Ascending aorta (tissue), 2 donors: ENCODE measurements around the gene TRIO. TPM values are rescaled to one million over a fixed set of nuclear protein-coding genes. Genes with fewer than 3 reads are reported as not detected.
A peak's percentile ranks its signal among the peaks of the same experiment; 100 is the strongest.

Experiments used
- DNase-seq, 2 donors: peaks; one replicate each; pipeline ENCODE4 v3.0.0-alpha.2; 2019; ENCODE audit warnings: low spot score in 2 of 2
- H3K27ac ChIP-seq, 2 donors: fragments of 200-600 bp; sonication (generic); one replicate each; pipeline ENCODE4 v1.5.1; 2016 to 2017; ENCODE audit warnings: mild to moderate bottlenecking in 1 of 2
- H3K27me3 ChIP-seq: fragments of 200-600 bp; sonication (generic); one replicate; pipeline ENCODE4 v1.5.1; 2017
- H3K36me3 ChIP-seq, 2 donors: fragments of 200-600 bp; sonication (generic); one replicate each; pipeline ENCODE4 v1.5.1; 2016
- H3K4me1 ChIP-seq, 2 donors: fragments of 200-600 bp; sonication (generic); one replicate each; pipeline ENCODE4 v1.5.1; 2016 to 2017; ENCODE audit warnings: mild to moderate bottlenecking in 1 of 2
- H3K4me3 ChIP-seq, 2 donors: fragments of 200-600 bp; sonication (generic); one replicate each; pipeline ENCODE4 v1.5.1; 2016 to 2017; ENCODE audit warnings: mild to moderate bottlenecking in 1 of 2
- H3K9me3 ChIP-seq, 2 donors: fragments of 200-600 bp; sonication (generic); one replicate each; pipeline ENCODE4 v1.5.1; 2016
- CTCF ChIP-seq, 3 experiments: fragments of 200-600 bp in 2 of 3; fragments of 450-650 bp in 1 of 3; sonication (generic) in 2 of 3; IDR thresholded peaks; one replicate each; pipeline ENCODE4 v1.5.1; 2016 to 2019; ENCODE audit warnings: antibody characterized with exemption in 3 of 3, mild to moderate bottlenecking in 1 of 3, moderate library complexity in 1 of 3
- intact Hi-C: fragments of 100-400 bp; cut with DNase I; formaldehyde crosslinking; loops from one replicate; pipeline ENCODE4 v1.15.1; 2023
- total RNA-seq: library from RNA; depleted of rRNA; stranded (reverse); fragments of >200 nt; gene quantifications from one replicate; pipeline ENCODE4 v1.1.0, GENCODE V29; 2016

Gene TRIO
- total RNA-seq, 1 donor from 2014 or later = 262 TPM

DNA sequence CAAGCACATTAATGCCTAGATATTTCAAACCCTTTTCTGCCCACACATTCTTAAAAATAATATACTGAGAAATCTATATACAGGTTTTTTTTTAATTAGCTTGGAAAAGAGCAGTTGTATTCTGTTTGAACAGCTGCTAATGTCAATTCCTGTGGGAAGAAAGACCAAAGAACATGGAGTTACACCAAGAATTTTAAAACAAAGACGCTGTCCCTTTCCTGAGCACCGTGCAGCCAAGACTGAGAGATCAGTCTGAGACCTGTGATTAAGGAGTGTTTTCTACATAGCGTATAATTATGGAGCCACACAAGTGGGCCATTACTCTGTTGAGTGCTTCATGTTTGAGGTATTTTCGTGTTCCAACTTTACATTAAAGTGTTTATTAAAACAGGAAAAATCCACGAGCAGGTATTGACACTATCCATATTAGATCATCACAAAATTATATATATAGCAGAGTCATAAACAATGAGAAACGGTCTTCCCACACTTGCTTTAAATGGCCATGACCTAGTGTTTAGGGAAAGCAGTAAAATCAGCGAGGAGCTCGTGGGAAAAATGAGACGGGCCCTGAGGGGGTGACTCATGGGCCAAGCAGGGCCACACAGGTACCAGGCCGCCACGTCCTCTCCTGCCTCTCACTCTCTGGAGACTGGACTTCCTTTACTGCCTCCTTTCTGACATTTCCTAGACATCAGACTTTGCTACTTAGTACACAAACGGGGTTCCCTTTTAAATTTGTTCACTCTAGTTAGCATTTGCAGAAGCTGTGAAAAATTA is 285.4 kb downstream of the TRIO start:
- no peak for TF ChIP-seq CTCF (IDR thresholded peaks at IDR 0.05)
- H3K4me1 ChIP-seq = peaks cover 0 to 5% of the 10 kb centered on the region in 2 donors
- intact Hi-C loops = no loop called here
- no peaks in the 10 kb centered on the region for H3K9me3 ChIP-seq
- no peak overlapping the region for H3K4me3 ChIP-seq
- H3K36me3 ChIP-seq = peaks cover 2 to 28% of the 10 kb centered on the region in 2 donors
- DNase-seq = no peak
- H3K27ac ChIP-seq = peak overlapping the region in 1 of 2 donors; percentile 20
- H3K27me3 ChIP-seq = no peaks in the 10 kb centered on the region

DNA sequence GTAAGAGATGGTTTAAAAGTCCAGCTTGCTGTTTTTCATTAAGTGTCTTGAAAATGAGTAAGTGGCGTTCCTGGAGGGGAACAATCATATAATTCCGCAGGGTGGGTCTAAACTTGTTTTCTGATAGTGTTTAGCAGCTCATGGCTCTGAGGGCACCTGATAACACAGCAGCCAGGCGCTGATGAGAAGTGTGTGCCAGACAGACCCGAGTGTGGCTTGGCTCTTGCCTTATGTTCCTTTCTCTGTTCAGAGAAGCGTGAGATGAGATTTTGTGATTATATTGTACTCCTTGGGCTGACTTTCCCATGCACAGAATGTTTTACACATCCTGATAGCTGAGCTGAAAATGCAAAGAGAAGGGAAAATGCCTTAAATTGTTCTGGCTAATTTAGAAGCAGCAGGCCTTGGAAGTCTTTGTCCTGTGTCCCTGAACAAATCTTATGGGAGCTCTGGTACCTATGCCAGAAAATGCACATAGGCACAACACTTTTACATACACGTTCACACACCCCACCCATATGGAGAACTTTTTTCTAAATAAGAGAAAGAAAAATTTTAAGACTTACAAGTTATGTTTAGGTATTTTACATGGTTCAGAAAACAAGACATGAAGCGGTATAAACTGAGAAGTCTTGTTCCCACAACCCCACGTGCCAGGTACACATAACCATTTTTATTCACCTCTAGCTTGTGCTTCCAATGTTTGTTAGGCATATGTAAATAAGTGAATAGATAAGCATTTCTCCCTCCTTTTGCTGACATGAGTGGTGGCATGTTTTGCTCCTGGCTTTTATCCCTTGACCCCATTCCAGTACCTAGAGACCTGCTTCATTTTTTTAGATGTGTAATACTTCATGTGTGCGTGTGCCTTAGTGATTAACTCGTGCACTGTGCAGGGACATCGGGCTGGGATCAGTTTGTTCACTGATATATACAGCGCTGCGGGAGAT is 286.2 kb downstream of the TRIO start:
- TF ChIP-seq CTCF (IDR thresholded peaks at IDR 0.05) = no peak
- no peak overlapping the region for H3K4me3 ChIP-seq
- H3K27ac ChIP-seq = peak overlapping the region; percentile 14 to 20
- intact Hi-C loops = no loop called here
- no peaks in the 10 kb centered on the region for H3K27me3 ChIP-seq
- H3K4me1 ChIP-seq = peaks cover 0 to 5% of the 10 kb centered on the region in 2 donors
- DNase-seq = no peak
- no peaks in the 10 kb centered on the region for H3K9me3 ChIP-seq
- H3K36me3 ChIP-seq = peaks cover 0 to 28% of the 10 kb centered on the region in 2 donors

DNA sequence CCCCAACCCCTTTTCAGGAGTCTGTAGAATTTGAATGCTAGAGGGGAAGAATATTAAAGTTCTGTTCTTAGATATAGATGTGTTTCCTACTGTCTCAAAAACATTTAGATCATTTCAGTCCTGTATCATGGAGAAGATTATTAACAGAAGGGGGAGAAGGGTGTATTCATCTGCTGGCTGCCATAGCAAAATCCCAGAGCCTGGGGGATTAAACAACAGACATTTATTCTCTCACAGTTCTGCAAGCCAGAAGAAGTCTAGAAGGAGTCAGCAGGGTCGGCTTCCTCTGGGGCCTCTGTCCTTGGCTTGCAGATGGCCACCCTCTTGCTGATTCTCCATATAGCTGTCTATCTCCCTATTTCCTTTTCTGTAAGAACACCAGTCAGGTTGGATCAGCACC is 288.4 kb downstream of the TRIO start:
- no peak overlapping the region for H3K27ac ChIP-seq
- H3K4me1 ChIP-seq = peaks cover 0 to 5% of the 10 kb centered on the region in 2 donors
- no peaks in the 10 kb centered on the region for H3K27me3 ChIP-seq
- no peak for DNase-seq
- intact Hi-C loops = no loop called here
- TF ChIP-seq CTCF (IDR thresholded peaks at IDR 0.05) = no peak
- no peak overlapping the region for H3K4me3 ChIP-seq
- H3K36me3 ChIP-seq = peaks cover 0 to 13% of the 10 kb centered on the region in 2 donors
- H3K9me3 ChIP-seq = no peaks in the 10 kb centered on the region

GRCh38 chr5:14432931-14433589 is 289.9 kb downstream of the TRIO start:
- no peaks in the 10 kb centered on the region for H3K36me3 ChIP-seq

More at GRCh38 chr5:14432931-14433589, 289.9 kb downstream of the TRIO start:
- H3K9me3 ChIP-seq = no peaks in the 10 kb centered on the region
- no peak for DNase-seq
- no peak overlapping the region for H3K27ac ChIP-seq
- H3K27me3 ChIP-seq = no peaks in the 10 kb centered on the region
- peaks cover 0 to 5% of the 10 kb centered on the region in 2 donors for H3K4me1 ChIP-seq
- H3K4me3 ChIP-seq = no peak overlapping the region
- intact Hi-C loops = no loop called here
- TF ChIP-seq CTCF (IDR thresholded peaks at IDR 0.05) = no peak
